Cardiac muscle cell (in vitro differentiated cells and primary cell): ENCODE data around the gene SNPH. TPM values are rescaled to one million over a fixed set of nuclear protein-coding genes. Genes with fewer than 3 reads are reported as not detected.

Source experiments
- DNase-seq, 2 donors: peaks; one replicate each; pipeline versions ENCODE4 v3.0.0 to v3.0.0-alpha.2; 2010 to 2017; ENCODE audit warnings: low read depth in 1 of 2, low spot score in 1 of 2
- H3K27ac ChIP-seq: fragments of 200-600 bp; sonication (generic); 2 replicates; pipeline ENCODE4 v1.5.1; 2016
- H3K27me3 ChIP-seq: fragments of 200-600 bp; sonication (generic); 2 replicates; pipeline ENCODE4 v1.6.0; 2016; ENCODE audit warnings: control low read depth
- H3K36me3 ChIP-seq: fragments of 200-600 bp; sonication (generic); 2 replicates; pipeline ENCODE4 v1.5.1; 2016; ENCODE audit warnings: control low read depth
- H3K4me1 ChIP-seq: fragments of 200-600 bp; sonication (generic); 2 replicates; pipeline ENCODE4 v1.8.1; 2017; ENCODE audit warnings: low read depth, mild to moderate bottlenecking, mixed run types
- H3K4me3 ChIP-seq: fragments of 200-600 bp; sonication (generic); 2 replicates; pipeline ENCODE4 v1.5.1; 2016; ENCODE audit warnings: mild to moderate bottlenecking
- H3K9me3 ChIP-seq: fragments of 200-600 bp; sonication (generic); 2 replicates; pipeline ENCODE4 v1.5.1; 2017; ENCODE audit warnings: low read depth, mild to moderate bottlenecking, control low read depth
- CTCF ChIP-seq: IDR thresholded peaks from 2 replicates; pipeline ENCODE4 v1.5.1; 2012; ENCODE audit warnings: low read depth, mild to moderate bottlenecking, low read length
- polyA plus RNA-seq: library from polyadenylated mRNA; unstranded; fragments of >200 nt; fragmentation: Nextera tagmentation; extraction: Ambion mirVana; gene quantifications from 2 replicates; pipeline ENCODE4 v1.2.1, GENCODE V29; 2016
- total RNA-seq: library from RNA; depleted of rRNA; stranded (reverse); fragments of >200 nt; gene quantifications from 2 replicates; pipeline ENCODE4 v1.2.3, GENCODE V29; 2016

SNPH gene
- total and polyA plus RNA-seq, 2 experiments from 2014 or later, result 7.4 to 8.1 TPM

GRCh38 chr20:1254254-1254653 is 11.8 kb upstream of the SNPH start:
- Histone ChIP-seq H3K4me1 (no peaks in the 10 kb centered on the region), H3K36me3 (no peaks in the 10 kb centered on the region), H3K27ac (no peak overlapping the region), H3K9me3 (no peaks in the 10 kb centered on the region), H3K27me3 (no peaks in the 10 kb centered on the region), H3K4me3 (no peak overlapping the region)
- no peak for TF ChIP-seq CTCF
- no peak for DNase-seq

DNA sequence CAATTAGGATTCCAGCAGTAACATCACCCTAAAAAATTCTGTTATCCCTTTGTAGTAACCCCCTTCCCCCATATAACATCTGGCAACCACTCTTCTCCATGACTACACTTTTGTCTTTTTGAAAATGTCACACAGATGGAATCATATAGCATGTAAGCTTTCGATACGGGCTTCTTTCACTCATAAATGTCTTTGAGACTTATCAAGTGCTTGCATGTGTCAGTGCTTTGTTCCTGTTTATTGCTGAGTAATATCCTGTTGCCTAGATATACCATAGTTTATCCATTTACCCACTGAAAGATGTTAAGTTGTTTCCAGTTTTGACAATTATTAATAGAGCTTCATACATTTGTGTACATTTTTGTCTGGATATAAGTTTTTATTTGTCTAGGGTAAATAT is 10.4 kb upstream of the SNPH start:
- Histone ChIP-seq H3K9me3 (no peaks in the 10 kb centered on the region), H3K36me3 (no peaks in the 10 kb centered on the region), H3K4me1 (no peaks in the 10 kb centered on the region), H3K27ac (no peak overlapping the region), H3K27me3 (no peaks in the 10 kb centered on the region), H3K4me3 (no peak overlapping the region)
- DNase-seq, result no peak
- TF ChIP-seq CTCF, result no peak

DNA sequence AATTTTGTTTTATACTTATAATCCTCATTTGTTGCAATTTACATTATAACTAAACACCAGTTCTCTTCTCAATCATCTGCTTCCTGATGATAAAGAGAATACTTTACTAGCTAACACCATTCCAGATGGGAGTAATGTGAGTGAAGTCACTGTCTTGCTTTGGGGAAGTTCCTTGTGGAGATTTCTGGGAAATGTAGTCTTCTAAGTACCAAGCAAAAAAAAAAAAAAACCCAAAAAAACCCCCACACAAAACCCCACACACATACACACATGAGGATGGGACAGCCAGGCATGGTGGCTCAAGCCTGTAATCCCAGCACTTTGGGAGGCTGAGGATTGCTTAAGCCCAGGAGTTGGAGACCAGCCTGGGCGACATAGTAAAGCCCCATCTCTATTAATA is 2.2 kb upstream of the SNPH start:
- DNase-seq, result peak in 1 of 2 donors; percentile 18
- H3K27me3 ChIP-seq, result no peaks in the 10 kb centered on the region
- peaks cover 9% of the 10 kb centered on the region for H3K4me1 ChIP-seq
- no peak for TF ChIP-seq CTCF
- H3K27ac ChIP-seq, result no peak overlapping the region
- no peak overlapping the region for H3K4me3 ChIP-seq
- H3K36me3 ChIP-seq, result no peaks in the 10 kb centered on the region
- no peaks in the 10 kb centered on the region for H3K9me3 ChIP-seq

DNA sequence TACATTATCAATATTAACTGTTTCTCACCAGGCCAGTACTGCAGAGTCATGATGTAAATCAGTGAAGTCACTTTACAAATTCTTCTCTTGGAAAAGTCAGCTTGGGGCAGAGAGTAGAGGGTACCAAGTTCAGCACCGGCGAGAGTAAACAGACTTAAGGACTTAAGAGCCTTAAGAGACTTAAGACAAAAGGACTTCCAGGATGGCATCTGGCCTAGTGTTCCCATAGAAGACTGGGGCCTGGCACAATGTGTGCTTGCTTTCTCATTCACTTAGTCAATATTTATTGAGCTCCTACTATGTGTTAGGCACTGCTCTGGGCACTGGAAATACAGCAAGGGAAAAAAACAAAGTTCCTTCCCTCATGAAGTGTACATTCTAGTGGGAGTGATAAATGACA is 1.4 kb upstream of the SNPH start:
- no peak overlapping the region for H3K27ac ChIP-seq
- TF ChIP-seq CTCF, result no peak
- DNase-seq, result no peak

GRCh38 chr20:1265226-1265915 is 723 bp upstream of the SNPH start:
- Histone ChIP-seq H3K27me3 (no peaks in the 10 kb centered on the region), H3K36me3 (no peaks in the 10 kb centered on the region), H3K4me1 (peaks cover 9% of the 10 kb centered on the region), H3K27ac (peak overlapping the region; percentile 7), H3K4me3 (peak overlapping the region; percentile 44), H3K9me3 (no peaks in the 10 kb centered on the region)
- no peak for TF ChIP-seq CTCF
- DNase-seq, result no peak

More for the DNA sequence above, 1.4 kb upstream of the SNPH start:
- Histone ChIP-seq H3K36me3 (no peaks in the 10 kb centered on the region), H3K9me3 (no peaks in the 10 kb centered on the region), H3K4me3 (no peak overlapping the region), H3K4me1 (peaks cover 9% of the 10 kb centered on the region), H3K27me3 (no peaks in the 10 kb centered on the region)

GRCh38 chr20:1265916-1266166 is 253 bp upstream of the SNPH start:
- no peak for TF ChIP-seq CTCF
- Histone ChIP-seq H3K9me3 (no peaks in the 10 kb centered on the region), H3K4me3 (peak overlapping the region; percentile 44), H3K27me3 (no peaks in the 10 kb centered on the region), H3K4me1 (peaks cover 9% of the 10 kb centered on the region), H3K36me3 (no peaks in the 10 kb centered on the region), H3K27ac (peak overlapping the region; percentile 7)
- no peak for DNase-seq
